ENCODE measurements around the gene DNAJC18. TPM values are rescaled to one million over a fixed set of nuclear protein-coding genes. Genes with fewer than 3 reads are reported as not detected.

The DNAJC18 gene
- total RNA-seq, 2 experiments from 2014 or later: 7.5 to 8.7 TPM

GRCh38 chr5:139383993-139384590 lies 55.2 kb downstream of the DNAJC18 start:
- no peaks in the 10 kb centered on the region for H3K27me3 ChIP-seq (ENCODE audit: control insufficient read depth in 1 of 2, insufficient read depth in 2 of 2, low read length in 2 of 2)
- Mint-ChIP-seq H3K9me3 (no peaks in the 10 kb centered on the region), H3K27me3 (no peaks in the 10 kb centered on the region), H3K4me1 (ENCODE audit: low read depth) (peaks cover 28% of the 10 kb centered on the region), H3K27ac (peak overlapping the region; percentile 85), H3K36me3 (ENCODE audit: low read depth) (no peaks in the 10 kb centered on the region), H3K4me3 (peak overlapping the region; percentile 38)
- no peak overlapping the region for H3K4me3 ChIP-seq (ENCODE audit: low read length)
- no peaks in the 10 kb centered on the region for H3K36me3 ChIP-seq (ENCODE audit: insufficient read depth, low read length)
- ATAC-seq (ENCODE audit: poor library complexity) (no peak), DNase-seq (no peak)
- ChIA-PET CTCF (no interaction called here), POLR2A (interaction anchor here (1.6 kb wide), 1 partner anchor 90 kb away, joined by 6 read pairs; no protein-coding TSS in a partner anchor)
- H3K9me3 ChIP-seq (ENCODE audit: control insufficient read depth in 1 of 2, insufficient read depth in 1 of 2, low read length in 2 of 2): no peaks in the 10 kb centered on the region
- peaks cover 31% of the 10 kb centered on the region for H3K4me1 ChIP-seq (ENCODE audit: insufficient read depth, low read length)
- TF ChIP-seq CTCF (IDR thresholded peaks at IDR 0.05): no peak
- intact Hi-C loops (cut with DNase I, micrococcal nuclease): no loop called here
- peak overlapping the region in 1 of 2 donors; percentile 71 for H3K27ac ChIP-seq (ENCODE audit: low read depth in 1 of 2, low read length in 2 of 2)

GRCh38 chr5:139383275-139383992 lies 55.9 kb downstream of the DNAJC18 start, which contains the start of gene SLC23A1:
Gene SLC23A1 (minus strand): TSS chr5:139383297. CDS start chr5:139383253, 44 bp downstream.
- H3K9me3 Mint-ChIP-seq: no peaks in the 10 kb centered on the region
- no peak for DNase-seq
- ChIA-PET POLR2A (no interaction called here), CTCF (no interaction called here)
- Histone ChIP-seq H3K27ac (ENCODE audit: low read depth in 1 of 2, low read length in 2 of 2) (peak within 1 kb of the TSS in 1 of 2 donors; percentile 71), H3K4me1 (ENCODE audit: insufficient read depth, low read length) (peaks cover 25% of the 10 kb centered on the region), H3K36me3 (ENCODE audit: insufficient read depth, low read length) (no peaks in the 10 kb centered on the region), H3K9me3 (ENCODE audit: control insufficient read depth in 1 of 2, insufficient read depth in 1 of 2, low read length in 2 of 2) (no peaks in the 10 kb centered on the region), H3K27me3 (ENCODE audit: control insufficient read depth in 1 of 2, insufficient read depth in 2 of 2, low read length in 2 of 2) (no peaks in the 10 kb centered on the region), H3K4me3 (ENCODE audit: low read length) (no peak within 1 kb of the TSS)
- intact Hi-C loops (cut with DNase I, micrococcal nuclease): no loop called here
- H3K4me1 Mint-ChIP-seq (ENCODE audit: low read depth): peaks cover 27% of the 10 kb centered on the region
- no peaks in the 10 kb centered on the region for H3K27me3 Mint-ChIP-seq
- no peaks in the 10 kb centered on the region for H3K36me3 Mint-ChIP-seq (ENCODE audit: low read depth)
- ATAC-seq (ENCODE audit: poor library complexity): no peak
- peak within 1 kb of the TSS; percentile 27 for H3K27ac Mint-ChIP-seq
- TF ChIP-seq CTCF (IDR thresholded peaks at IDR 0.05): no peak
- peak within 1 kb of the TSS; percentile 38 for H3K4me3 Mint-ChIP-seq

- TF ChIP-seq CTCF (IDR thresholded peaks at IDR 0.05): no peak
- no peaks in the 10 kb centered on the region for H3K36me3 Mint-ChIP-seq (ENCODE audit: low read depth)
- no peaks in the 10 kb centered on the region for H3K9me3 Mint-ChIP-seq
- intact Hi-C loops (cut with DNase I, micrococcal nuclease): no loop called here
- DNase-seq: peak in 1 of 14 experiments; percentile 30
- peaks cover 27% of the 10 kb centered on the region for H3K4me1 Mint-ChIP-seq (ENCODE audit: low read depth)
- ATAC-seq (ENCODE audit: poor library complexity): no peak
- Histone ChIP-seq H3K4me3 (ENCODE audit: low read length) (no peak overlapping the region), H3K27ac (ENCODE audit: low read depth in 1 of 2, low read length in 2 of 2) (no peak overlapping the region), H3K36me3 (ENCODE audit: insufficient read depth, low read length) (no peaks in the 10 kb centered on the region), H3K9me3 (ENCODE audit: control insufficient read depth in 1 of 2, insufficient read depth in 1 of 2, low read length in 2 of 2) (peaks cover 0 to 4% of the 10 kb centered on the region in 2 experiments), H3K27me3 (ENCODE audit: control insufficient read depth in 1 of 2, insufficient read depth in 2 of 2, low read length in 2 of 2) (no peaks in the 10 kb centered on the region), H3K4me1 (ENCODE audit: insufficient read depth, low read length) (peaks cover 23% of the 10 kb centered on the region)
- no peak overlapping the region for H3K27ac Mint-ChIP-seq
- no peak overlapping the region for H3K4me3 Mint-ChIP-seq
- ChIA-PET CTCF (no interaction called here), POLR2A (no interaction called here)
- no peaks in the 10 kb centered on the region for H3K27me3 Mint-ChIP-seq
Measured at GRCh38 chr5:139382807-139383206, 56.5 kb downstream of the DNAJC18 start.

Measured in CD4-positive, alpha-beta T cell (primary cell).